ENCODE measurements around the gene MINDY1. TPM values are rescaled to one million over a fixed set of nuclear protein-coding genes. Genes with fewer than 3 reads are reported as not detected.

MINDY1 gene
- polyA plus RNA-seq, 1 experiment, result 13.0 TPM

DNA sequence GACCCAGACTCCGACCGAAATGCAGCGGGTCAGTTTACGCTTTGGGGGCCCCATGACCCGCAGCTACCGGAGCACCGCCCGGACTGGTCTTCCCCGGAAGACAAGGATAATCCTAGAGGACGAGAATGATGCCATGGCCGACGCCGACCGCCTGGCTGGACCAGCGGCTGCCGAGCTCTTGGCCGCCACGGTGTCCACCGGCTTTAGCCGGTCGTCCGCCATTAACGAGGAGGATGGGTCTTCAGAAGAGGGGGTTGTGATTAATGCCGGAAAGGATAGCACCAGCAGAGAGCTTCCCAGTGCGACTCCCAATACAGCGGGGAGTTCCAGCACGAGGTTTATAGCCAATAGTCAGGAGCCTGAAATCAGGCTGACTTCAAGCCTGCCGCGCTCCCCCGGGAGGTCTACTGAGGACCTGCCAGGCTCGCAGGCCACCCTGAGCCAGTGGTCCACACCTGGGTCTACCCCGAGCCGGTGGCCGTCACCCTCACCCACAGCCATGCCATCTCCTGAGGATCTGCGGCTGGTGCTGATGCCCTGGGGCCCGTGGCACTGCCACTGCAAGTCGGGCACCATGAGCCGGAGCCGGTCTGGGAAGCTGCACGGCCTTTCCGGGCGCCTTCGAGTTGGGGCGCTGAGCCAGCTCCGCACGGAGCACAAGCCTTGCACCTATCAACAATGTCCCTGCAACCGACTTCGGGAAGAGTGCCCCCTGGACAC is 41.4 kb upstream of the MINDY1 start:
- TF ChIP-seq, protein P1, sequence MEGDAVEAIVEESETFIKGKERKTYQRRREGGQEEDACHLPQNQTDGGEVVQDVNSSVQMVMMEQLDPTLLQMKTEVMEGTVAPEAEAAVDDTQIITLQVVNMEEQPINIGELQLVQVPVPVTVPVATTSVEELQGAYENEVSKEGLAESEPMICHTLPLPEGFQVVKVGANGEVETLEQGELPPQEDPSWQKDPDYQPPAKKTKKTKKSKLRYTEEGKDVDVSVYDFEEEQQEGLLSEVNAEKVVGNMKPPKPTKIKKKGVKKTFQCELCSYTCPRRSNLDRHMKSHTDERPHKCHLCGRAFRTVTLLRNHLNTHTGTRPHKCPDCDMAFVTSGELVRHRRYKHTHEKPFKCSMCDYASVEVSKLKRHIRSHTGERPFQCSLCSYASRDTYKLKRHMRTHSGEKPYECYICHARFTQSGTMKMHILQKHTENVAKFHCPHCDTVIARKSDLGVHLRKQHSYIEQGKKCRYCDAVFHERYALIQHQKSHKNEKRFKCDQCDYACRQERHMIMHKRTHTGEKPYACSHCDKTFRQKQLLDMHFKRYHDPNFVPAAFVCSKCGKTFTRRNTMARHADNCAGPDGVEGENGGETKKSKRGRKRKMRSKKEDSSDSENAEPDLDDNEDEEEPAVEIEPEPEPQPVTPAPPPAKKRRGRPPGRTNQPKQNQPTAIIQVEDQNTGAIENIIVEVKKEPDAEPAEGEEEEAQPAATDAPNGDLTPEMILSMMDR (IDR thresholded peaks at IDR 0.05; ENCODE audit: insufficient read depth, low read depth, low read length), result peak; percentile 60
- no peaks in the 10 kb centered on the region for H3K27me3 ChIP-seq (ENCODE audit: control insufficient read depth, insufficient read depth, low read length)
- ChIA-PET POLR2A (interaction anchor here (0.6 kb wide), 1 partner anchor 291 kb away, joined by 3 read pairs; no protein-coding TSS in a partner anchor), CTCF (interaction anchor here (0.6 to 1.7 kb wide), 11 partner anchors 9 to 52 kb away, joined by 3 to 13 read pairs (median 4); partner anchors contain the start of genes BNIPL, CDC42SE1, GABPB2 and MINDY1)
- H3K36me3 ChIP-seq (ENCODE audit: control insufficient read depth, insufficient read depth, low read length), result peaks cover 6% of the 10 kb centered on the region
- DNase-seq (ENCODE audit: low read depth), result no peak
- H3K4me3 ChIP-seq (ENCODE audit: low read depth, low read length), result peak overlapping the region; percentile 60

GRCh38 chr1:151047591-151047924 is 40.9 kb upstream of the MINDY1 start, which contains the start of gene C1orf56:
Gene C1orf56, plus strand, starts transcription at chr1:151047751. Its CDS starts 97 bp downstream, at chr1:151047848.
- TF ChIP-seq, protein P1 (IDR thresholded peaks at IDR 0.05; ENCODE audit: insufficient read depth, low read depth, low read length), result no peak
- ChIA-PET POLR2A (interaction anchor here (0.5 kb wide), 1 partner anchor 18 kb away, joined by 3 read pairs; no protein-coding TSS in a partner anchor), CTCF (interaction anchor here (1.1 to 1.7 kb wide), 10 partner anchors 9 to 52 kb away, joined by 3 to 13 read pairs (median 4); partner anchors contain the start of genes BNIPL, CDC42SE1, GABPB2 and MINDY1)
- H3K4me3 ChIP-seq (ENCODE audit: low read depth, low read length), result peak within 1 kb of the TSS; percentile 60
- no peak for DNase-seq (ENCODE audit: low read depth)
- H3K27me3 ChIP-seq (ENCODE audit: control insufficient read depth, insufficient read depth, low read length), result no peaks in the 10 kb centered on the region
- peaks cover 1% of the 10 kb centered on the region; the same call in 1 of the 2 replicates for H3K36me3 ChIP-seq (ENCODE audit: control insufficient read depth, insufficient read depth, low read length)

DNA sequence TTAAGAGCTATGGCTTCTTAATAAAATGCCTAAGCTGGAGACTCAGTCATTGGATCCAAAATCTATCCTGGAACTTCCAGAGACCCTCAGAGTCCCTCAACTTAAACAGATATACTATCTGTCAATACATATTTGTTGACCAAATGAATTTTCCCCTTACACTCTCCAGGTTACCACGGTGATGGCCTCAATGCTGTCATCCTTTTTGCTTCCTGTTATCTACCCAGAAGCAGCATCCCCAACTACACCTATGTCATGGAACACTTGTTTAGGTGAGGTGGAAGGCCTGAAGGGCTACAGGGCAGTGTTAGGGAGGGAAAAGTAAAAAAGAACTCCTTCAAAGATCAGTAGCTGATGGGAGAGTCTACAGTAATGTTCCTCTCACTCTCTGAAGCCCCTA is 36.5 kb upstream of the MINDY1 start:
- ChIA-PET POLR2A (no interaction called here), CTCF (interaction anchor here (0.6 to 2.4 kb wide), 2 partner anchors 18 to 66 kb away, joined by 4 to 11 read pairs; no protein-coding TSS in a partner anchor)
- TF ChIP-seq, protein P1 (IDR thresholded peaks at IDR 0.05; ENCODE audit: insufficient read depth, low read depth, low read length), result no peak

DNA sequence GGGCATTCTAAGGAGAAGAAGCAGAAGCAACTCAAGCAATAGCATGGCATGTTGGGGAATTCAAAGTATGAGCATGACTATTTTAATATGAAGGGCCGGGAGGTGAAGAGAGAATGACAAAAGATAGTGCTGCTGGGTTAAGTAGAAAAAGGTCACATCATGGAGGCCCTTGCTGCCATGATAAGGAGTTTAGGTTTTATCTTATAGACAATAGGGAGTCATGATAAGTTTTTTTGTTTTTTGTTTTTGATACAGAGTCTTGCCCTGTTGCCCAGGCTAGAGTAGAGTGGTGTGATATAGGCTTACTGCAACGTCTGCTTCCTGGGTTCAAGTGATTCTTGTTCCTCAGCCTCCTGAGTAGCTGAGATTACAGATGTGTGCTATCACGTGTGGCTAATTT is 32.8 kb upstream of the MINDY1 start:
- POLR2A ChIA-PET, result no interaction called here
- TF ChIP-seq, protein P1 (IDR thresholded peaks at IDR 0.05; ENCODE audit: insufficient read depth, low read depth, low read length), result no peak
- H3K36me3 ChIP-seq (ENCODE audit: control insufficient read depth, insufficient read depth, low read length), result peaks cover 2% of the 10 kb centered on the region; the same call in 1 of the 2 replicates
- H3K27me3 ChIP-seq (ENCODE audit: control insufficient read depth, insufficient read depth, low read length), result no peaks in the 10 kb centered on the region
- CTCF ChIA-PET, result interaction anchor here (1.6 to 5.7 kb wide), 2 partner anchors 9 to 14 kb away, joined by 5 to 26 read pairs; partner anchors contain the start of gene C1orf56
- no peak for DNase-seq (ENCODE audit: low read depth)
- no peak overlapping the region for H3K4me3 ChIP-seq (ENCODE audit: low read depth, low read length)

More for the DNA sequence above, 36.5 kb upstream of the MINDY1 start:
- DNase-seq (ENCODE audit: low read depth), result no peak
- no peaks in the 10 kb centered on the region for H3K27me3 ChIP-seq (ENCODE audit: control insufficient read depth, insufficient read depth, low read length)
- H3K36me3 ChIP-seq (ENCODE audit: control insufficient read depth, insufficient read depth, low read length), result no peaks in the 10 kb centered on the region
- no peak overlapping the region for H3K4me3 ChIP-seq (ENCODE audit: low read depth, low read length)

- ChIA-PET POLR2A (no interaction called here), CTCF (interaction anchor here (1.4 to 5.7 kb wide), 2 partner anchors 11 to 12 kb away, joined by 3 to 26 read pairs; partner anchors contain the start of gene C1orf56)
- no peak overlapping the region for H3K4me3 ChIP-seq (ENCODE audit: low read depth, low read length)
- TF ChIP-seq, protein P1 (IDR thresholded peaks at IDR 0.05; ENCODE audit: insufficient read depth, low read depth, low read length), result no peak
- peaks cover 3% of the 10 kb centered on the region for H3K36me3 ChIP-seq (ENCODE audit: control insufficient read depth, insufficient read depth, low read length)
- no peaks in the 10 kb centered on the region for H3K27me3 ChIP-seq (ENCODE audit: control insufficient read depth, insufficient read depth, low read length)
- no peak for DNase-seq (ENCODE audit: low read depth)
Measured at GRCh38 chr1:151037032-151037431, 30.3 kb upstream of the MINDY1 start.
